Mucosa of descending colon (tissue), 3 donors: ENCODE results near the gene SLC38A3. TPM values are rescaled to one million over a fixed set of nuclear protein-coding genes. Genes with fewer than 3 reads are reported as not detected.

Experiments used
- ATAC-seq: fragments of 200-7000 bp; cut with Tn5 transposase; one replicate; pipeline ENCODE4 v1.9.1; 2020; ENCODE audit warnings: mild to moderate bottlenecking, moderate library complexity
- DNase-seq, 3 donors: peaks; one replicate each; pipeline ENCODE4 v3.0.0-alpha.2; 2020
- H3K36me3 ChIP-seq: fragments of 200-600 bp; one replicate; pipeline ENCODE4 v1.8.0; 2021; ENCODE audit warnings: low read depth, mild to moderate bottlenecking
- H3K4me1 ChIP-seq: fragments of 200-600 bp; one replicate; pipeline ENCODE4 v1.8.0; 2021; ENCODE audit warnings: low read depth, mild to moderate bottlenecking
- H3K4me3 ChIP-seq: fragments of 200-600 bp; one replicate; pipeline ENCODE4 v1.8.0; 2021; ENCODE audit warnings: mild to moderate bottlenecking
- H3K9me3 ChIP-seq: fragments of 200-600 bp; one replicate; pipeline ENCODE4 v1.8.0; 2021; ENCODE audit warnings: mild to moderate bottlenecking
- intact Hi-C, 2 donors: fragments of 100-400 bp; cut with DNase I in 1 of 2; cut with micrococcal nuclease in 1 of 2; formaldehyde crosslinking; loops; one replicate each; pipeline versions ENCODE4 v1.11.0 to v1.11.1; 2022; cut with DNase I, micrococcal nuclease
- total RNA-seq, 3 donors: library from RNA; stranded (reverse); fragmentation: NEBNext Ultra II Directional in 2 of 3; extraction: Animal tissue kit (Norgen Biotek cat#: 25700) in 2 of 3; gene quantifications; one replicate each; pipeline versions ENCODE4 v1.2.1 to v1.2.4, GENCODE V29; 2021 to 2023
- TF ChIP-seq, protein P1 (sequence below): fragments of 200-600 bp; IDR thresholded peaks from one replicate; pipeline ENCODE4 v1.8.0; 2022; ENCODE audit warnings: antibody characterized with exemption, mild to moderate bottlenecking
- donor health status: DM: no; HTN: no; CAD: no; lungs with moderate emphysema.
- donor health status: DM: no; HTN: no; CAD: no.
- donor health status: DM: no; HTN: yes; CAD: no.

SLC38A3 gene
- total RNA-seq, 3 donors from 2014 or later, result 0.29 to 0.32 TPM; not detected in 1

- TF ChIP-seq, protein P1, sequence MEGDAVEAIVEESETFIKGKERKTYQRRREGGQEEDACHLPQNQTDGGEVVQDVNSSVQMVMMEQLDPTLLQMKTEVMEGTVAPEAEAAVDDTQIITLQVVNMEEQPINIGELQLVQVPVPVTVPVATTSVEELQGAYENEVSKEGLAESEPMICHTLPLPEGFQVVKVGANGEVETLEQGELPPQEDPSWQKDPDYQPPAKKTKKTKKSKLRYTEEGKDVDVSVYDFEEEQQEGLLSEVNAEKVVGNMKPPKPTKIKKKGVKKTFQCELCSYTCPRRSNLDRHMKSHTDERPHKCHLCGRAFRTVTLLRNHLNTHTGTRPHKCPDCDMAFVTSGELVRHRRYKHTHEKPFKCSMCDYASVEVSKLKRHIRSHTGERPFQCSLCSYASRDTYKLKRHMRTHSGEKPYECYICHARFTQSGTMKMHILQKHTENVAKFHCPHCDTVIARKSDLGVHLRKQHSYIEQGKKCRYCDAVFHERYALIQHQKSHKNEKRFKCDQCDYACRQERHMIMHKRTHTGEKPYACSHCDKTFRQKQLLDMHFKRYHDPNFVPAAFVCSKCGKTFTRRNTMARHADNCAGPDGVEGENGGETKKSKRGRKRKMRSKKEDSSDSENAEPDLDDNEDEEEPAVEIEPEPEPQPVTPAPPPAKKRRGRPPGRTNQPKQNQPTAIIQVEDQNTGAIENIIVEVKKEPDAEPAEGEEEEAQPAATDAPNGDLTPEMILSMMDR, result no peak
- DNase-seq (no peak), ATAC-seq (no peak)
- Histone ChIP-seq H3K36me3 (no peaks in the 10 kb centered on the region), H3K9me3 (no peaks in the 10 kb centered on the region), H3K4me3 (no peak overlapping the region), H3K4me1 (peaks cover 30% of the 10 kb centered on the region)
- intact Hi-C loops, result no loop called here
Observed at GRCh38 chr3:50164481-50164880, 40.6 kb upstream of the SLC38A3 start.

- intact Hi-C loops, result no loop called here
- TF ChIP-seq, protein P1, result no peak
- Histone ChIP-seq H3K4me3 (no peak overlapping the region), H3K4me1 (peaks cover 30% of the 10 kb centered on the region), H3K9me3 (no peaks in the 10 kb centered on the region), H3K36me3 (no peaks in the 10 kb centered on the region)
- DNase-seq, result no peak
- ATAC-seq, result no peak
Observed at GRCh38 chr3:50164984-50165909, 39.8 kb upstream of the SLC38A3 start.

DNA sequence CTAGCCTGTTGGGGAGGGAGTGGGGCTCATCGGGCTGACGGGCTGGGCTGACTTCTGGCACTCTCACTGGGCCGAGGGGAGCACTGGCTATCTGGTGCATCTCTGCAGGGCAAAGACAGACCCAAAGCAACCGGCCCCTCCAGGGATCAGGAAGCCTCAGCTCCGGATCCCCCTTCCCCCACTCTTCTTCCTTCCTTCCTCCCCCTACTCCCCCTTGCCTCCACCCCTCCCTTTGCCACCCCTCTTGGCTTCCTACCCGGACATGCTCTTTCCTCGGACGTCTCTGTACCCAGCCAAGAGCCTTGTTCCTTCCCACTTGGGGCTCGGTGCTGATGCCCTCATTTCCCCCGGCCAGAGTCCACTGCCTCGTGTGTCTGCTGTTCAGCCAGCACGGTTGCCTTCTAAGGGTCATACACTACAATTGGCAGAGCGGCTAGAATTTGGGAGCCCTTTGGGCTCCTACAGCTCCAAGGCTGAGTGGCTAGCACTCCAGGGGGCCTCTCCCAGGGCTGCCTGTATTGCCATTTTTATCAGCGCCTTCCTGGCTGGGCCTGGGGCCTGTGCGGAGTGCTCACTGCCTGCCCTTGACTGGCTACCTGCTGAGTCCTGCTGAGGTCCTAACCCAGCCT lies 39.0 kb upstream of the SLC38A3 start:
- peaks cover 30% of the 10 kb centered on the region for H3K4me1 ChIP-seq
- no peak for DNase-seq
- TF ChIP-seq, protein P1, result no peak
- ATAC-seq, result no peak
- intact Hi-C loops, result no loop called here
- no peak overlapping the region for H3K4me3 ChIP-seq
- H3K36me3 ChIP-seq, result no peaks in the 10 kb centered on the region
- no peaks in the 10 kb centered on the region for H3K9me3 ChIP-seq

DNA sequence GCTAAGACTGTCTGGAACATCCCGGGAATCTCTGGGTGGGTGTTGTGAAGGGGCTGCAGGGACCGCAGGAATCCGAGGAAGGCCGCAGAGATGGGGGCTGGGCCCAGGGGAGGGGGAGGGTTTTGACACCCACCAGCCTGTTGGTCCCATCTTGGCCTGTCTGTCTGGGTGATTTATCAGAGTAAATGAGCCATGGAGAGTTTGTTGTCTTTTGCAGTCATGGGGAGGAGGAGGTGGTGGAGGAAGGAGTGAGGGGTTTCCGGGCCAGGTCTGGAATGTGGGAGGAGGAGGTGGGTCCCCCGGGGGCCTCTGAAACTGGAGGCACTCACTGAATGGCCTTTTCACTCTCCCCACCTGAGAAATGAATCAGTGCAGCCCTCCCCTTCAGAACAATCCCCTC lies 38.5 kb upstream of the SLC38A3 start:
- H3K36me3 ChIP-seq, result no peaks in the 10 kb centered on the region
- DNase-seq (no peak), ATAC-seq (no peak)
- H3K9me3 ChIP-seq, result no peaks in the 10 kb centered on the region
- TF ChIP-seq, protein P1, result no peak
- no peak overlapping the region for H3K4me3 ChIP-seq
- intact Hi-C loops, result no loop called here
- peaks cover 34% of the 10 kb centered on the region for H3K4me1 ChIP-seq

GRCh38 chr3:50167069-50167840 lies 37.8 kb upstream of the SLC38A3 start:
- Histone ChIP-seq H3K4me1 (peaks cover 35% of the 10 kb centered on the region), H3K36me3 (no peaks in the 10 kb centered on the region), H3K4me3 (no peak overlapping the region), H3K9me3 (no peaks in the 10 kb centered on the region)
- TF ChIP-seq, protein P1, result no peak
- intact Hi-C loops, result no loop called here
- peak; percentile 75 for ATAC-seq
- peak in 2 of 3 donors; percentile 64 to 77 for DNase-seq
